Stimulated activated memory B cell treated with anti-CD40 and anti-IgM and Interleukin-4, amounts not matched to agents 10 μg/mL and 1 μg/mL and 100 μg/mL, for 72 hours (primary cell): ENCODE measurements around the gene PRDM5.

Experiments
- ATAC-seq: fragments of 150-1000 bp; cut with Tn5 transposase; 2 replicates; pipeline ENCODE4 v1.10.0; 2021
- H3K27ac Mint-ChIP-seq: one replicate; pipeline ENCODE4 v1.8.0; 2022; ENCODE audit warnings: mild to moderate bottlenecking, mixed read lengths
- H3K27me3 Mint-ChIP-seq: one replicate; pipeline ENCODE4 v1.8.0; 2022; ENCODE audit warnings: mixed read lengths
- H3K36me3 Mint-ChIP-seq: one replicate; pipeline ENCODE4 v1.8.0; 2022; ENCODE audit warnings: mixed read lengths
- H3K4me1 Mint-ChIP-seq: one replicate; pipeline ENCODE4 v1.8.0; 2022; ENCODE audit warnings: mixed read lengths
- H3K4me3 Mint-ChIP-seq: one replicate; pipeline ENCODE4 v1.8.0; 2022; ENCODE audit warnings: mild to moderate bottlenecking, moderate library complexity, mixed read lengths
- H3K9me3 Mint-ChIP-seq: one replicate; pipeline ENCODE4 v1.8.0; 2022; ENCODE audit warnings: mixed read lengths

The PRDM5 gene

DNA sequence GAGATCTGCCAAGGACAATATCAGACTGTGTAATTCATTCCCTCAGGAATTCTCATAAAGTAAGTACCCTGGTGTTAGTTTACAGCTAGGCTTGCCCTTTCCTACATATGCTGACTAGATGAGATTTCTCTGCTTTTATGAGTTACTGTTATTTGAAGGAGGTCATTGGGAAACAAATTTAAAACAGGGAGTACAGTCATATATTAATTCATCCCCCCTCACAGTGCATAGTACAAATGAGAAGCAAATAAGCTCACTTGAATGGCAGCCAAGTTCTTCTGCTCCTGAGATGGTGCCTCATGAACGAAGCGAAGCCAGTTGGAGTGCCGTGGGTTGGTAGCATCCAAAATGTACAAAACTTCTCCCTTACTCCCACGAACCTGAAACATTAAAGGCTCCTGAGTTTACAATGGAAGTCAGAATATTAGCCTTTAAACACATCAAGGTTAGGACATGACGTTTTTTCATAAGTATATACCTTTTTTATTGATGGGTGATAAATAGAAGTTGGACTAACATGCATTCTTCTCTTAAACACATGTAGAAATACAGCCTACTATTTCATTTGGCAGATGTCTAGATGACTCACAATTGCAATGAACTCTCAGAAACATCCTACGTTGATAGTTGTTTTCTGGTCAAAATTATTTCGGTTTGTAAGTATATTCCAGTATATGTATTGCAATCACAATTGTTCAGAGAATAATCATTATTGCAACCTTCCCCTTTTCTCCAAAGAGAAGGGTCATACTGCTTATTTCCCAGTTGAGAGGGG is 69.2 kb downstream of the PRDM5 start:
- H3K4me3 Mint-ChIP-seq, result no peak overlapping the region
- H3K27ac Mint-ChIP-seq, result no peak overlapping the region
- ATAC-seq, result no peak
- no peaks in the 10 kb centered on the region for H3K27me3 Mint-ChIP-seq
- H3K9me3 Mint-ChIP-seq, result no peaks in the 10 kb centered on the region
- H3K36me3 Mint-ChIP-seq, result no peaks in the 10 kb centered on the region
- no peaks in the 10 kb centered on the region for H3K4me1 Mint-ChIP-seq

DNA sequence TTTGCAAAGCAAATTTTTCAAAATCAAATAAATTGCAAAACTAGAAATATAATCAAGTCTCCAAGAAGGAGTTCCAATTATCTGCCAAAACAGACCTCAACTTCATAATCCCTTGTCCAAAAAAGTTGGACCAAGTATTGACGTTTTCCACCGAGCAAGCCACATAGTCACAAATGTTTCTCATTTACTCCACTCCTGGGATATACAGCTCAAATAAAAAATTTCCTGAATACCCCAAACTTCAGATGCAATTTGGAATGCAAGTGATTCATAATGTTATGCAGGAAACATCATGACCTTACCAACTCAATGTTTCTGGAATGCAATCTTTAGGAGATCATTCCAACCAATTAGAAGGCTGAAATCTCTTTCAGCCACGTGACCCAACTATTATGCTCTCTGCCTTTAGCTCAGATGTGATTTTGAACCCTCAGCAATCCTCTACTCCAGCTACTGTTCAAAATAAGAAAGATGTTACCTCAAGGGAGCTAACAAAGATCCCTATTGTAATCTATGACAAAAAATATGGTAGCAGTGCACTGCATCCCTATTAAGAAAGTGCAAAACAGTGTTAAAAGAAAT is 72.4 kb downstream of the PRDM5 start:
- no peaks in the 10 kb centered on the region for H3K27me3 Mint-ChIP-seq
- H3K4me1 Mint-ChIP-seq, result no peaks in the 10 kb centered on the region
- ATAC-seq, result no peak
- no peaks in the 10 kb centered on the region for H3K9me3 Mint-ChIP-seq
- H3K27ac Mint-ChIP-seq, result no peak overlapping the region
- no peaks in the 10 kb centered on the region for H3K36me3 Mint-ChIP-seq
- H3K4me3 Mint-ChIP-seq, result no peak overlapping the region

DNA sequence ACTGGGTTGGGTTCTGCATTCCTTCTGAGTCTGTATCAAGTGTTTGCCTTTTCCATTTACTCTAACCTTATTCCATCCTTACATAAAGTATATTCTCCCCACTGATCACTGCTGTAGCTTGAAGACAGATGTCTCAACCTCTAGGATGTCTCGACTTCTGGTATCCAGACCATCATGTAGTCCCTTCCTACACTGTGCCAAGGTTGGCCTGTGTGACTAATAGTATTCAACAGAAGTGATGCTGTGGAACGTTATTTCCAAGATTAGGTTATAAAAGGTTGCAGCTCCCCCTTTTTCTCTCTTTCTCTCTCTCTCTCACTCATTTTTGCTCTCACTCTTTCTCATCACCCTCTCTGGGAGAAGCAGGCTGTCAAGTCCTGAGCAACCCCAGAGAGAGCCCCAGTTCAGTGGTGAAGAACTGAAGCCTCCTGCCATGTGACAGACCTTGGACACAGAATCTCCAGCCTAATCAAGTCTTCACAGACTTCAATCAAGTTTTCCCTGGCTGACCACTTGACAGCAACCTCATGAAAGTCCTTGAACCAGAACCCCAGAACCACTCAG is 75.4 kb downstream of the PRDM5 start:
- no peaks in the 10 kb centered on the region for H3K4me1 Mint-ChIP-seq
- H3K36me3 Mint-ChIP-seq, result no peaks in the 10 kb centered on the region
- no peak for ATAC-seq
- no peak overlapping the region for H3K4me3 Mint-ChIP-seq
- no peaks in the 10 kb centered on the region for H3K27me3 Mint-ChIP-seq
- no peaks in the 10 kb centered on the region for H3K9me3 Mint-ChIP-seq
- H3K27ac Mint-ChIP-seq, result no peak overlapping the region

DNA sequence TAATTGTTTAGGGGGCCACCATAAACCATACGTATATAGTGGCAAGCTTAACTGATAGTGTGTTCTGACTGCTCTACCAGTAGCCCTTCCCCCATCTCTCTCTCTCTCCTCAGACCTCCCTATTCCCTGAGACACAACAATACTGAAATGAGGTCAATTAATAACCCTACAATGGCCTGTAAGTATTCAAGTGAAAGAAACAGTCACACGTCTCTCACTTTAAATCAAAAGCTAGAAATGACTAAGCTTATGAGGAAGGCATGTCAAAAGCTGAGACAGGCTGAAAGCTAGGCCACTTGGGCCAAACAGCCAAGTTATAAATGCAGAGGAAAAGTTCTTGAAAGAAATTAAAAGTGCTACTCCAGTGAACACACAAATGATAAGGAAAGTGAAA is 78.0 kb downstream of the PRDM5 start:
- H3K4me1 Mint-ChIP-seq, result no peaks in the 10 kb centered on the region
- H3K36me3 Mint-ChIP-seq, result no peaks in the 10 kb centered on the region
- H3K9me3 Mint-ChIP-seq, result no peaks in the 10 kb centered on the region
- H3K27ac Mint-ChIP-seq, result no peak overlapping the region
- H3K27me3 Mint-ChIP-seq, result no peaks in the 10 kb centered on the region
- no peak overlapping the region for H3K4me3 Mint-ChIP-seq
- ATAC-seq, result no peak

DNA sequence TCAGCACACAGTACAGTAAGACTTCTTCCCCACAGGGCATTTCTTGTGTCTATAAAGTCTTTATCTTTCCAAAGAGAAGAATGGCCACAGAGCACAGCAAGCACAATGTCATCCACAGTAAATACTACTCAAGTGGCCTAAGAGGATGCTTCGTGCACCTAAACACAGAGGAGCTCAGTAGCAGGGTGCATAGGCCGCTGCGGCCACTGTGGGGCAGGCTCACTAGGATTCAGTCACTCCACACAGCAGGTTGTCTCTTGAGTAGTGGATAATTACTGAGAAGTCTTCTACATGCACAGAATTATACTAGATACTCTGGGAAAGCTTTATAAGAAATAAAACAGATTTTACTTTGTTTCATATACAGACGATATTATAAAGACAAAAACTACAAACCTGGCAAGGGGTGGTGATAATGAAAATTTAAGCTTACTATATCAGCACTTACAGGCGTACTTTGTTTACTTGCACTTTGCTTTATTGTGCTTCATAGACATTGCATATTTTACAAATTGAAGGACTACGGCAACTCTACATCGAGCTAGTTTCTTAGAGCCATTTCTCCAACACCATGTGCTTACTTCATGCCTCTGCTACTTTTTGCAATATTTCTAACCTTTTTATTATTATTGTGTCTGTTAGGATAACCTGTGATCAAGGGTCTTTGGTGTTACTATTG is 78.5 kb downstream of the PRDM5 start:
- Mint-ChIP-seq H3K27ac (no peak overlapping the region), H3K27me3 (no peaks in the 10 kb centered on the region), H3K4me3 (no peak overlapping the region), H3K4me1 (no peaks in the 10 kb centered on the region), H3K9me3 (no peaks in the 10 kb centered on the region), H3K36me3 (no peaks in the 10 kb centered on the region)
- no peak for ATAC-seq

DNA sequence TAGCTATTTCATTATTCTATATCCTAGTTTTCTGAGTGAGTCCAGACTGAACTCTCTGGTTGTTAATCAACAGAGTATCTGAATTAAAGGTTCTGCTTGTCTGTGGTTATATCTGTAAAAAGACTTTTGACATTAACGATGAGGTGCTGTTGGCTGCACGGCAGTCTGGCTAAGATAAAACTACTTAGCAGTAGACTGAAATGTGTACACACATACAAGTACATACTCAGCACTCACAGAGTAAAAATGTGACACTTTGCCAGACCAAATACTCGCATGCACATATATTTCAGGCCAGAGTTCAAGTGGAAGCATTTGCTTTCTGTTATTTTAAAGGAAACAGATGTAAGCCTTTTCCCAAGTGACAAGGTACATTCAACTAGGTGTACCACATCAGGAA is 80.5 kb downstream of the PRDM5 start:
- no peaks in the 10 kb centered on the region for H3K4me1 Mint-ChIP-seq
- no peaks in the 10 kb centered on the region for H3K9me3 Mint-ChIP-seq
- ATAC-seq, result no peak
- no peaks in the 10 kb centered on the region for H3K36me3 Mint-ChIP-seq
- H3K27me3 Mint-ChIP-seq, result no peaks in the 10 kb centered on the region
- no peak overlapping the region for H3K4me3 Mint-ChIP-seq
- no peak overlapping the region for H3K27ac Mint-ChIP-seq

DNA sequence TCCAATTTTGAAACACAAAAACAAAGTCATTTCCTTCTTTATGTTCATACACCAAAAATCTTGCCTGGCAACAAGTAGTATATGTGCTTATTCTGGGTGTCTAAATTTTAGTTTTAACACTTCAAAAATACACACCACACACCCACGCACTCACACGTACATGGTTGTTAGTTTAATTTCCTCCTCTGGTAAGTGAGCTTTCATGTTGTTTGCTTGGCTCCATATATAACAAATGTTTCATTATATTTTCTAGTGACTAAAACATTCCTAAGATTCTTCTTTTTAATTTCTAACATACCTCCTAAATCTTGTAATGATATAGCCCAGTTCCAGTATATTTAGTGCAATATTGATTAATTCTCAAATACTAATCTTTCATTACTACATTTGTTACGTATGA is 80.9 kb downstream of the PRDM5 start:
- Mint-ChIP-seq H3K27ac (no peak overlapping the region), H3K4me3 (no peak overlapping the region), H3K9me3 (no peaks in the 10 kb centered on the region), H3K4me1 (no peaks in the 10 kb centered on the region), H3K27me3 (no peaks in the 10 kb centered on the region), H3K36me3 (no peaks in the 10 kb centered on the region)
- no peak for ATAC-seq

DNA sequence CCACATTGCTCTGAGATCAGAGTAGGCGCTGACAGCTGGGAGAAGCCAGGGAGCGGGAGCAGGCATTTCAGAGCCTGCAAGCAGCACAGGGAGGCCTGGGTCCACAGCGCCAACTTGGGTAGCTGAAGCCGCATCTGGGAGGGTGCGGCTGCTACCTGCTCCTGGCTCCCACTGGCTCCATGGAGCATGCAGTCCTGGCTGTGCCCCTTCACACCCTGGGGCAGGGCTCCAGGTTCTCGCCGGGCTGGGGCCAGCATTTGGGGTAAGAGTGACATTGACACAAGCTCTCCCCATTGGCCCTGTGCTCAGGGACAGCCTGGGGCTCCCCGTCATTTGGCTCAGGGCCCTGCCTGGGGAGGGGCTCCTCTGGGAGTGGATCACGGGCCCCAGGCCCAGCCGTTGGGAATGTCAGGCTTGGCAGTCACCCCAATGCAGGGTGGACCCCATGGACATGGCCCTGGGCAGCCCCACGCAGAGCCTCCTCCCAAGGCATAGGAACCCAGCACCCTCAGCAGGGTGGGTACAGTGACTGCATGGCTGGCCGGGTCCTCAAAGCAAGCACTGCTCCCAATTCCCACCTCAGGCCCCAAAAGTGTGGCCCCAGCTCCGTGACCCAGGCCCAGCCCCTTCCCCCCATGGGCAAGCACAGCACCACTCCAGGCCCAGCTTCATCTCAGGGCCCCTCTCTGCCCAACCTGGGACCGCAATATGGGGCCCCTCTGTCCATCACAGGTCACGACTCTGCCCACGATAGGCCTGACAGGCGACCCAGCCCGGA is 82.4 kb downstream of the PRDM5 start:
- no peak overlapping the region for H3K4me3 Mint-ChIP-seq
- H3K4me1 Mint-ChIP-seq, result no peaks in the 10 kb centered on the region
- no peaks in the 10 kb centered on the region for H3K36me3 Mint-ChIP-seq
- H3K27ac Mint-ChIP-seq, result no peak overlapping the region
- ATAC-seq, result peak; percentile 44
- H3K27me3 Mint-ChIP-seq, result no peaks in the 10 kb centered on the region
- peaks cover 3% of the 10 kb centered on the region for H3K9me3 Mint-ChIP-seq

DNA sequence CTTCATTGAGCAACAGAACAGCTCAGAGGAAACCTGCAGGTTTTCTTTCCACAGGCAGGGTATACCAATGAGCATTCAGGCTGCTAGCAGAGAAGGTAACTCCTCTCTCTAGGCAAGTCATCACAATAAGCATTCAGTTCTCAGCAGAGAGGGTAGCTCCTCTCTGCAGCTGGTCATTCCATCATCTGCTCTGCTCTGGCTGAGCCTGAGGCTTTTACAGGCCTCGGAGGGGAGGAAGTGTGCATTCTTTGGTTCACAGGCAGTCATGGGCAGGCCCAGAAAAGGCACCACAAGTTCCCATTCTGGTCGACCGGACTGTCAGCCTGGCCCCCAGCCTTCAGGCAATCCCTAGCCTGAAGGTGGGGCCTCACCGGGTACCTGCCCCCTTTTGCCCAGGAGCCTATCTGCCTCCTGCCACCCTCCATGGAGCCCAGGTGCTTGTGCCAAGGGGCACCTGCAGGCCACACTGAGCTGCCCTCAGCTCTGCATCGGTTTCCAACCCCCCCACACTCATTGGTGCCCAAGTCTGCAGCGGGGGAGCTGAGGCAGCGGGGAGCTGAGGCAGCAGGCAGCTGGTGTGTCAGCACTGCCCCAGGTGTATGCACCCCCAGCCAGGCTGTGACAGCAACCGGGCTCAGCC is 83.1 kb downstream of the PRDM5 start:
- no peak for ATAC-seq
- Mint-ChIP-seq H3K9me3 (peaks cover 3% of the 10 kb centered on the region), H3K36me3 (no peaks in the 10 kb centered on the region), H3K4me1 (no peaks in the 10 kb centered on the region), H3K4me3 (no peak overlapping the region), H3K27me3 (no peaks in the 10 kb centered on the region), H3K27ac (no peak overlapping the region)

DNA sequence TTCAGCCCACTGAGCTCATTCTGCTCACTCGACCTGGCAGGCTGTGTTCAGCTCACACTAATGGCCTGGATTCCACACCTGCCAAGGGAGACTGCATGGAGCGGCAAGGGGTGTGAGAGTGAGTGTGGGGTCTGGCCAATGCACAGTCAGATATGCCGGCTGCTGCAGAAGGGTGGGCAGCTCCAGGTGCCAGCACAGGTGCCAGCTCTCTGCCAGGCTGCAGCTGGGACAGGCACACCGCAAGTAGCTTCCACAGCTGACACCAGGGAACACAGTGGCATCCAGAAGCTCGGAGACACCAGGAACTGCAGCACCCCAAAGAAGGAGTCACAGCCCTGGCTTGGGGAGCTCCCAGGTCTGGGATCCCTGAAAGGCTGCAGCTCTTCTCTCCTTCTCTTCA is 83.7 kb downstream of the PRDM5 start:
- no peak for ATAC-seq
- peaks cover 3% of the 10 kb centered on the region for H3K9me3 Mint-ChIP-seq
- H3K4me3 Mint-ChIP-seq, result no peak overlapping the region
- H3K27me3 Mint-ChIP-seq, result no peaks in the 10 kb centered on the region
- H3K36me3 Mint-ChIP-seq, result no peaks in the 10 kb centered on the region
- H3K27ac Mint-ChIP-seq, result no peak overlapping the region
- H3K4me1 Mint-ChIP-seq, result no peaks in the 10 kb centered on the region

DNA sequence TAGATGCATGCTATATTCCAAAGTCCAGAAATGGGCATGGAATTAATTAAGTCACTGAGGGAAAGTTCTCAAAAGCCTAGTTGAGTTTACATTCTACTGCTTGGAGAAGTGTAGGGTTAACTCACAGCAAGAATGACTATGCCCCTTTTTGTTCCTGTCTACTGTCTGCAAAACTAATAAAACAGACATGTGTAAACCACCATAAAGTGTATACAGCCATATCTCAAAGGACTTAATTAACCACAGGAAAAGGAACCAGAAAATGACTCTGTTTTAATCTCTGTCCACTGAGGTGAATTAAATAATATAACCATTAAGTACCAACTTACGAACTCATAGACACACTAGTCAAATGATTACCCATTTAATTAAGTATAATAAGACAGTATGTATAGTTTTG is 84.9 kb downstream of the PRDM5 start:
- no peaks in the 10 kb centered on the region for H3K4me1 Mint-ChIP-seq
- no peak overlapping the region for H3K4me3 Mint-ChIP-seq
- no peak for ATAC-seq
- H3K36me3 Mint-ChIP-seq, result no peaks in the 10 kb centered on the region
- no peaks in the 10 kb centered on the region for H3K27me3 Mint-ChIP-seq
- H3K27ac Mint-ChIP-seq, result no peak overlapping the region
- peaks cover 7% of the 10 kb centered on the region for H3K9me3 Mint-ChIP-seq

DNA sequence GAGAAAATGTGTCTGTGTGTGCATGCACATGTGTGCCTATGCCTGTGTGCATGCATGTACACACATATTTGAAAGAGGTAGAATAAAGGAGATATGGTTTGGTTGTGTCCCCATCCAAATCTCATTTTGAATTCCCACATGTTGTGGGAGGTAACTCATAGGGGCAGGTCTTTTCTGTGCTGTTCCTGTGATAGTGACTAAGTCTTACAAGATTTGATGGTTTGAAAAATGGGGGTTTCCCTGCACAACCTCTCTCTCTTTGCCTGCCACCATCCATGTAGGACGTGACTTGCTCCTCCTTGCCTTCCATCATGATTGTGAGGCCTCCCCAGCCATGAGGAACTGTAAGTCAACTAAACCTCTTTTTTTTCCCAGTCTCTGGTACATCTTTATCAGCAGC is 87.2 kb downstream of the PRDM5 start:
- Mint-ChIP-seq H3K4me3 (no peak overlapping the region), H3K4me1 (no peaks in the 10 kb centered on the region), H3K27me3 (no peaks in the 10 kb centered on the region), H3K9me3 (peaks cover 7% of the 10 kb centered on the region), H3K36me3 (no peaks in the 10 kb centered on the region), H3K27ac (no peak overlapping the region)
- ATAC-seq, result no peak

DNA sequence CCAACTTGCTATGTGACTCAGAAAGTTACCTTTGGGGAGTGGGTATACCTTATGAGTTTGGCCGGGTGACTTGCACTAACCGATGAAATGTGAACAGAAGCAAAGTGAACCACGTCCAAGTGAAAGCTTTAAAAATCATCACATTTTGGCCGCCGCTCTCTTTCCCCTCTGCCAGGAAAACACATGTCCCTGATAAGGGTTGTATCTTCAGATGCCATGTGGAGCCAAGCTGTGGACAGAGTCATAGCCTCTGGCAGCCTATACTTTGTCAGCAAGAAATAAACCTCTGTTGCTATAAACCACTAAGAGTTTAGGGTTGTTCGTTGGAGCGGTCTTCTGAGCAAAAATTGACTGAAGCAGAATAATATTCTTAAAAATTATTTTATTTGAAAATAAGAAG is 92.3 kb downstream of the PRDM5 start:
- H3K4me1 Mint-ChIP-seq, result no peaks in the 10 kb centered on the region
- ATAC-seq, result no peak
- H3K36me3 Mint-ChIP-seq, result no peaks in the 10 kb centered on the region
- H3K9me3 Mint-ChIP-seq, result peaks cover 4% of the 10 kb centered on the region
- no peak overlapping the region for H3K27ac Mint-ChIP-seq
- no peak overlapping the region for H3K4me3 Mint-ChIP-seq
- no peaks in the 10 kb centered on the region for H3K27me3 Mint-ChIP-seq

DNA sequence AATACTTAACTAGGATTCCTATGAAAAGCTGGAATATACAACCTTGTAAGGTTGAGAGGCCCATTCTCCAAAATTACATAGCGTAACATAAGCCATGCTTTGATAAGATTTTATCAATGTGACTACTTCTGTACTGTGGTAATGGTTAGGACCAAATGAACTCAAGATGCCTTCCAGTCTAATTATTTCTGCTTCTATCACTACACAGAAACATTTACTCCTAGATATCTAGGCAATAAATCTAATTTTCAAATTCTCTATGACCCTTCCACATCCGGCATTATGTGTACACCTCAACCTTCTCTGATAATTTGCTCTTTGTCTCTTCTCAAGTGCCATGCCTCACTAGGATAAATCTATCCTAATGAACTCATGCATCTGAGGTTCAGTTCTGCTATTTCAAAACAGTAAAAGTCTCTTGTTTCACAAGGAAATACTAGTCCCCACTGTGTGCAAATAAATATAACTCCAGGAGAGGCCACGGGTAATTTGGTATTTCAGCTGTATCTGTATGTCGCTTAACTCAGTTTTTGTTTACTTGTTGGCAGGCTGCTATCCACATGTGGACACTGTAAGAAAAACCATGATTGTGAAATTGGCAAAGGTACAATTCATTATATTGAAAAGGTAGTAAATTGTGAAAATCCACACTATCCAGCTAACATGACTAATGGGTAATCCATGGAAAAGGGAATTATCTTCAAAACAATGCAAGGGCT is 93.3 kb downstream of the PRDM5 start:
- no peaks in the 10 kb centered on the region for H3K4me1 Mint-ChIP-seq
- H3K4me3 Mint-ChIP-seq, result no peak overlapping the region
- H3K36me3 Mint-ChIP-seq, result no peaks in the 10 kb centered on the region
- H3K9me3 Mint-ChIP-seq, result peaks cover 4% of the 10 kb centered on the region
- no peak for ATAC-seq
- H3K27me3 Mint-ChIP-seq, result no peaks in the 10 kb centered on the region
- H3K27ac Mint-ChIP-seq, result no peak overlapping the region
